ENCODE measurements around the gene CNIH1.

- no peak for TF ChIP-seq CTCF (IDR thresholded peaks at IDR 0.05)
- TF ChIP-seq EP300 (IDR thresholded peaks at IDR 0.05) = no peak
Measured at GRCh38 chr14:54467280-54467679, 26.1 kb upstream of the CNIH1 start.
